GM21528 (cell line): ENCODE results near the gene ARRB1.

Experiments
- ATAC-seq: cut with Tn5 transposase; IDR thresholded peaks from one replicate; pipeline ENCODE4 v1.9.1; 2021; ENCODE audit warnings: mild to moderate bottlenecking, moderate library complexity; ENCODE audit not compliant: unreplicated experiment, low FRiP score

ARRB1 gene

DNA sequence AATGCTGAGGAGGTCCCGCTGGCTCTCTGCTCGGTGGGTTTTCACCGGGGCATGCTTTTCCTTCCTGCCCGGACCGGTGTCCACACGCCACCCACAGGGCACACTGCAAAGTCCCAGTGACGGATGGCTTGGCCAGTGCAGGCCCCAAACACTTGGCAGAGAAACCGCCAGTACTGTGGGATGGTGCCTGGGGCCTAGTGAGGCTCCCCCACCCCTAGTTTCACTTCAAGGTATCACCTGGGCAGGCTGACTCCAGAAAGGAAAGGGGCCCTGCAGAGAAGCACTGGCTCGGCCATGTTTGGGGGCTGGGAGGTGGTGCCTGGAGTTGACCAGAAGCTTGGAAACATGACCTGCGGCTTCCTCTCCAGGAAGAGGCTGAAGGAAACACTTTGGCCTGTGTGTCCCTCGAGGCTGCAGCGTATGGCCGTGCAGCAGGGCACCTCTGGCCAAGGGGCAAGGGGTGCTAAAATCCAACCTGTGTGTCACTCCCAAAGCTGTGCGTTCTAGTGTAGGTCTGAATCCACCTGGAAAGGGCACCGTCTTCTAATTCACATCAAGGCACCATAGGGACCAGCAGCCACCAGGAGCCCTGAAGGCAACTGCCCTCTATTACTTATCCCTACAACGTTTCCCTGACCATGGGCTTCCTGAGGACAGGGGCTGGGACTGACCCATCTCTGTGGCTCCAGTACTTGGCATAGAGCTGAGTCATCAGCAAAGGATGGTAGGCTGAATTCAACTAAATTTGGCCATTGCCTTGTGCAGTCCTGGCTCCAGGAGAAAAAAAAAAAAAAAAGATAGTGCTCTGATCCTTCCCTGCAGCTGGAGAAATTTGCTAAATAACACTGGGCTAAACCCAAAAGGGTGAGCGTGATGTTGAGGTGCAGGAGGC lies 88.3 kb downstream of the ARRB1 start:
- ATAC-seq, result no peak

DNA sequence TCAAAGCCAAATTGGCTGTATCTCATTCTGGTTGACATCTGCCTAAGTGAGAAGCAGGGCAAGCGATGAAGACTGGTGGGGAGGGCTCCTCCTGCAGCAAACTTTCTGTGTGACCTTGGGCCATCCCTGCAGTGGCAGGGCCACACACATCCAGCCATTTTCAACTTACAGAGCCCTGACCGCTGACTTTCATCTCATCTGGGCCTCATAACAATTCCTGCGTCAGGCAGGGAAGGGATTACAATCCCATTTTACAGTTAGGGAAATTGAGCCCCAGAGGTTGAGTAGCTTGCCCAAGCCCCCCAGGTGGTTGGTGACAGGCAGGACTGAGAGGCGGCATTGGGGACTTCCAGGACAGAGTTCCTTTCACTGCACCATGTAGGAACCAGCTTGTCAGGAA lies 89.0 kb downstream of the ARRB1 start:
- no peak for ATAC-seq

DNA sequence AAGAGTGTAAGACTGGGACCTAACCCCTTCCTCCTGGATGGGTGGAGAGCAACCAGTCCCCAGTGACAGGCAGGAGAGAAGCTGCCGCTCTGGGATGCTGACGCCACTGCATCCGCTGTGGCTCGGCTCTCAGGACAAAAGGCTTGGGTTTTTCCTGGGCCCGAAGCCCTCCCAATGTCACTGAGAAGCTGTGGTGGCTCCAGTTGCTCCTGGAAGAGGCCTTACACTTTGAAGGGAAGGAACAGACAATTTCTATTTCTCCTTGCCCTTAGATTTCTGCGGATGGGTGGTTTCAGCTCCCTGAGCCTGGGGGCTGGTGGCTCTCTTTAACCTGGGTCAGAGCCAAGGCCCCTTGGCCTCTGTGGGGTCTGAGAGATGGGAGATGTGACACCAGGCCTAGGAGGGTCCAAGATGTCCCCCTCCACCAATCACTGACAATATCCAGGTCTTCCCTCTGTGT lies 89.5 kb downstream of the ARRB1 start:
- no peak for ATAC-seq

DNA sequence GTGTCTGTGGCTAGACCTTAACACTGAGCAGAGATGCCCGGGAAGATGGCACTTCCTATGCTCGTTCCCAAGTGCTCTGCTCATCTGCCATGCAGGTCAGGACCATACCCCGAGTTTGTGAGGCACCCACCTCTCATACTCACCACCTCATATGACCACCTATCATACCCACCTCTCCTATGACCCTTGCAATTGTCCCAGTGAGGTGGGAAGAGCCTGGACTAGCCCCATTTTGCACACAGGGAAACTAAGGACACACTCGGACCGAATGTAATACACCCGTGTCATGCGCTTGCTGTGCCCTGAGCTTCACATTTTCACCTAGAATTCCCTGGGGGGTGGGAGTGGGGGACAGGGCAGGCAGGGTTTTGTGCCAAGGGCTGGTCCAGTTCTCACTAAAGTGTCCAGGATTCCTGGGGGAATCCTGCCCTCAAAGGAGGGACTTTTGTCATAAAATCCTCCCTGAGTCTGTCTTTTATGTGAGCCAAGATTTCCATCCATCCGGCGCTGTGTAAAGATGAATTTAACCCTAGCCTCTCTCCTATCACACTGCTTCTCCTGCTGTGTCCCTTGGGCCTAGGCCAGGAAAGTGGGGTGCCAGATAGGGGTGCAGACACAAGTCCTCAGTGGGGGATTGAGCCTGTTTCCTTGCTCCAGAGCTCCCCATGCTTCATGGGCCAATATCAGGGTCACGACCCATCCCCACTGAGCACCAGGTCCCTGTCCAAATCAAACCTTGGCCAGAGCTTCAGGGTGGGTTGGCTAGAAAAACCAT lies 90.9 kb downstream of the ARRB1 start:
- ATAC-seq, result no peak

DNA sequence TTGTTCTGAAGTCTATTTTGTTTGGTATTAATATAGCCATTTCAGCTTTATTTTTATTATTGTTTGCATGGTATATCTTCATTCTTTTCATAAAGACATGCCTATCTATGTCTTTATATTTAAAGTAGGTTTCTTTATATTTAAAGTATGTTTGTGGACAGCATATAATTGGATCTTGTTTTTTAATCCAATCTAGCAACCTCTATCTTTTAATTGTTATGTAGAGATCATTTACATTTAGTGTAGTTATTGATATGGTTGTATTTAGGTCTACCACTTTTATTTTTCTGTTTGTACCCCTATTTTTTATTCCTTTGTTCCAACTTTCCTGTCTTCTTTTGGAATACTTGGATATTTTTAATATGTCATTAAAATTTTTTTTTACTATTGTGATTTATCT lies 97.1 kb downstream of the ARRB1 start:
- ATAC-seq, result no peak

DNA sequence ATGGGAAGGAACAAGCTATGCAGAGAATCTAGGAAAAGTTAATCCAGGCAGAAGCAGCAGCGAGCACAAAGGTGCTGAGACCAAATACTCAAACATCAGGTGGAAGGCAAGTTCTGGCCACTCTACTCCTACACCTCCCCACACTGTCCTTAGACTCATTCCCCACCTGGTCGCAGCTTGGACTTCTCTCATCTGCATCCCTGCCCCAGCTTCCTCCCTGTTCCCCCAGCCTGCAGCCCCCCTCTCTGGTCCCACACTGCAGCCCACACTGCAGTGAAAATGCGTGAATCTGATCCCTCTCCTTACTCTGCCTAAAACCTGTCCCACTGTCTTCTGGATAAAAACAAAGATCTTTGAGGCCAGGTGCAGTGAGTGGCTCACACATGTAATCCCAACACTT lies 101.8 kb downstream of the ARRB1 start:
- ATAC-seq, result no peak

DNA sequence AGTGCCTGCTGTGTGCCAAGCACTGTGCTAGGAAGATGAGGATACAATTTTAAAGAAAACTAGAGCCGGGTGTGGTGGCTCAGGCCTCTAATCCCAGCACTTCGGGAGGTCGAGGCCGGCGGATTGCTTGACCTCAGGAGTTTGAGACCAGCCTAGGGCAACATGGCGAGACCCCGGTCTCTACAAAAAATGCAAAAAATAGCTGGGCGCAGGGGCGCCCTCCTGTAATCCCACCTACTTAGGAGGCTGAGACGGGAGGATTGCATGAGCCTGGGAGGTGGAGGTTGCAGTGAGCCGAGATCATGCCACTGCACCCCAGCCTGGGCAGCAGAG lies 102.6 kb downstream of the ARRB1 start:
- ATAC-seq, result no peak

DNA sequence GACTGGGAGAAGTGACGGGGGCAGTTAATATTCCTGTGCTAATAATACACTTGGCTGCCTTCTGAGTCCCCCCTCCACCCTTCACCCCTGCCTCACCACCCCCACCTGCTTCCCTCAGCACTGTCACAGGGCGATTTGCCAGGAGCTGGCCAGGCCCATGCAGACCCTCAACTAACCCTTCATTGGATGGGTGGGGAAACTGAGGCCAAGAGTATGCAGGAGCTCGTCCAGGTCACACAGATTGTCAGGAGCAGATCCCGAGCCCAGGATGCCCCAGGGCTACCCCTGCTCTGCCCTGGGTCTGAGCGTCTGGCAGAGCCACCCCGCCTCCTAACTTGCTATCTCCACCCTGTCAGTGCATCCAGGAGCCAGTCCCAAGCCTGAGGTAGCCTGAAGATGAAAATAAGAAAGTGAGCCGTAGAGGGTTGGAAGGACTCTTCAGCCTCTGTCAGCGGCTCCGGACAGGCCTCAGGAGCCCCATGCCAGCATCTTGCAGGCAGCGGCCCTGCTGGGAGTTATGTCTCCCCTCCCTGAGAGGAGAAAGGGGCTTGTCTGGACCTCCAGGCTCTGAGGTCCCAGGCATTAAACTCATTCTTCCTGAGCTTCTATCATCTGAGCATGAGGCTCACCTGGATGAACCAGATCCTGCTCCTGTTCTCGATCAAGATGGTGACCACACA lies 104.7 kb downstream of the ARRB1 start:
- ATAC-seq, result no peak

DNA sequence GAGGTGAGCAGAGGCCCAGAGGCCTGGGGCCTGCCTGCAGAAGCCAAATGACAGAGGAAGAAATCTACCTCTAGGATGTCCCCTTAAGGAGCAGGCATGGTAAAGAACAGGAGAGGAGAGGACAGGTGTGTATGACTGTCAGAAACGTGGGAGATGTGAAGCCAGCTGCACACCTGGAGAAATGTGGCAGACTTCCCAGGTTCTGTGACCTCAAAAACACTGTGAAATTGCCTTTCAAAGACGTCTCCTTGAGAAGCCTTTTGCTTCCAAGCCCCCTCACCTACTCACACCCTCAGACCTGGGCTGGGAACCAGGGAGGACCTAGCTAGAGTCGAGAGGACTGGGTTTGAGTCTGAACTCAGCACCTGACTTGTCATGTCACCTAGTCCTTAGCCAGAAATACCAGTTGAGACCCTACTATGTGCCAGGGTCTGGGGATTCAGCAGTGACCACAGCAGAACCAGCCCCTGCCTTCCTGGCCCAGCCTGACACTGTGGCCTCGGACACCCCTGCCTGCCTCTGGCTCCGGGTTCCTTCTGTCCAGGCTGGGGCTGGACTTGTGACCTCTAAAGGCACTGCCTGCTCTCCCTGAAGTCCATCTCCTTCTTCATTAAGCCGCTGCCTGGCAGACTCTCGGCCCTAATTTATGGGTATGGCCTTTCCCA lies 105.3 kb downstream of the ARRB1 start:
- ATAC-seq, result no peak

DNA sequence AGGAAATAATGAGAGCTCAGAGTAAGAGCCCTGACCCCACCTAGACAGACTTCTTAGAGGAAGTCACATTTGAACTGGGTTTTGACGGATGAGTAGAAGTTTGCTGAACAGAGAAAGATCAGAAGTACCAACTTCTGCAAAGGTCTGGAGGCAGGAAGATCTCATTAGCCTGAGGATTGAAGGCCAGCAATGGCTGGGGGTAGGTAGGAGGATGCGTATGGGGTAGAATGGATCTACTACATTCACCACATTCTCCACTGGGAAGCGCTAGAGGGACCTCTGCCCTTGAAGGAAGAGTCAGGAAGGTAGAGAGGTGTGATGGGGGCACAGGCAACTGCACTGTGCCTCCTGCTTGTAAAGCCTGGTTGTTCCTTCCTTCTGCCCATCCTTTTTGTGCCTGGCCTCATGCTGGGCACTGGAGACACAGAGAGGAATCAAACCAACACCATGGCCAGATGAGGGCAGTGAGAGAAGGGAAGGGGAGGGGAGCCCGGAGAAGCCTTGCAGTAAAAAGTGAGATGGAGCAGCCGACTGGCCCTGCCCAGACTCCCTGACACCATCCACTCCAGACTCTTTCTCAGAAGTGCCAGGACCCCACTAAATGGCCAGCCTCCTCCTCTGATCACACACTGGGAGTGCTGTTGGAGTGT lies 106.0 kb downstream of the ARRB1 start:
- no peak for ATAC-seq

DNA sequence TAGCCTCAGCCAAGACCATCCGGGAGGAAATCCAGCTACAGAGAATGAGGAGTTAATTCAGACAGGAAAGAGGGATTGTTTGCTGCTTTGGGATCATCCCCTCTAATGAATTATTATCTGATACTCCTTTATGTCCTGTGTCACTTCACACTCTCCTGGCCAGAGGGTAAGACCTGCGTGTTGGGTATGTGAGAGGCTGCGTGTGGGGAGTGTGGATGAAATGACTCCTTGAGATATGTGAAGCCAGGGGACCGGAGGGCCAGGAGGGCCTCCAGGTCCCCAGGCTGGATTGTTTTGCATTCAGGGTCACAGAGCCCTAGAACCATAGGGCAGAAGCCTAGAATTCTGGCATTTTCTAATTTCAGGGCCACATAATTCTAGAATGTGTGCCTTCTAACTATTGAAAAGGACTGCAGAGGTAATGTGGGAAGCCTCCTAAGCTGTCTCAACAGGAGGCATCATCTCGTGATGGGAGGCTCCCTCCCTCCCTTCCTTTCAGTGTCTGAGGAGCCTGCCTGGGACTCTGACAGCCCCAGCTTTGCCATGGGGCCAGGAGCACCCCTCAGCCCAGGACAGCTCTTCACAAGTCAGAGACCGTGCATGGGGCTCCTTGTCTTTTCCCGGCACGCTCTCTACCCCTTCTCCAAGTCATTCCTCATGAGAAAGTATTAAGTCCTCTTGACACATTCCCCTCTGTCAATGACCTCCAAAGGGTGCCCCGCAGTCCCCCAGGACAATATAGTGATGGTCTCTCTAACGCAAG lies 107.2 kb downstream of the ARRB1 start:
- ATAC-seq, result no peak

DNA sequence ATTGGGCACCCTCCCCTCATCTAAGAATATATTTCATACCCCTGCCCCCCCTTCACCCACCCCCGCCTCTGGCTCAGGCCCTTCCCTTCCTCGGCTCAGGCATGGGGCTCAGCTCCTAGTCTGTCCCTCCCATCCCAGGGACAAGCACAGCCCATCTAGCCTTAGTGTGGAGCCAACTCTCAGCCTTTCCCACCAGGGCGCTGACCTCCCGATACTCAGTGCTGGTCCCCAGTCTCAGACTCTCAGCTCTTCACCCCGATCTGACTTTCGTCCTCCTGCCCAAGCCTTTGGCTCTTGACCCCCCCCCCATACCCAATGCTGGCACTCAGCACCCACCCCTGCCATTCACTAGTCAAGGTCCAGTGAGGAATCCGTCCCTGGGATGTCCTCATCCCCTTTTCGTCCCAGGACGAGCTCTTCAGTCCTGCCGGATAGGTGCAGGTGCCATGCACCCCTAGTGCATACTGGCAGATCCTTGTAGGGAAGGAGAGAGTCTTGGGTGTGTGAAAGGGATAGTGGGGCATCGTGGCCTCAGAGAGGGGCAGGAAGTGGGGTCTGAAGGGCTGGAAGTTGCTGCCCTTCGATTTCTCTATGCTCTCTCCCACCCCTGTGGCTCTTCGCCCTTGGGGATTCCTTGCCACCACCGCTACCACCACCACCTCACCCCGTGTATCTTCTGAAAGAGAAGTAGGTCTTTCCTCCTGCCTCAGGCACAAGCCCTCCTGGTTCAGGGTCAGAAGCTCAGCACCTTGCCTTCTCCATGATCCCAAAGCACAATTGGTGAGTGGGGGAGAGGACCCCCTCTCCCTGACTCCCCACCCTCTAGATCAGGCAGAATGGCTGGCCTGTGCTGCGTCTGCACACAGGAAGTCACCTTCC lies 108.5 kb downstream of the ARRB1 start:
- no peak for ATAC-seq

DNA sequence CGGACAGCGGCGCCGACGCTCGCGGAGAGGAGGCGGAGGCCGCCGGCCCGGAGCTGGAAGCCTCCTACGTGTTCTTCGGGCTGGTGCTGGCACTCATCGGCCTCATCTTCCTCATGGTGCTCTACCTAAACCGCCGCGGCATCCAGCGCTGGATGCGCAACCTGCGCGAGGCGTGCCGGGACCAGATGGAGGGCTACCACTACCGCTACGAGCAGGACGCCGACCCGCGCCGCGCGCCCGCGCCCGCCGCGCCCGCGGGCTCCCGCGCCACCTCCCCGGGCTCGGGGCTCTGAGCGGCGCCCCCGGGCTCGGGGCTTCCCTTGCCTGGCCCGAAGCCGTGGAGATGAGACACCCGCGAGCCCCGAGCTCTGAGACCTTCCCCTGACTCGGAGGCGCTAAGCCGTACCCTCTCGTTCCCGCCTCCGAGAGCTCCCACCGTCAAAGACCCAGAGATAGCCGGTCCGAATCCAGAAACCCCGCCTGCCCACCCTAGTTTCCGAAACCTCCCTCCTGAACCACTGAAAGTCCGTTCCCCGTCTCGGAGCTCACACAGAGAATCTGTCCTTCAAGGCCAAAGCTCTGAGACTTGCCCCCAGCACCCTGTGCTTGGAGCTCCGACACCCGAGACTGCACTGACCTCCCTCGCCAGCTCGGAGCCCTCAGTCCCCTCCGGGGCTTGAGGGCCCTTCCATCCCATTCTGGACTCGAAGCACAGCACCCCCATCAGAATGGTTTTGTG lies 109.4 kb downstream of the ARRB1 start:
- ATAC-seq, result peak; percentile 20

DNA sequence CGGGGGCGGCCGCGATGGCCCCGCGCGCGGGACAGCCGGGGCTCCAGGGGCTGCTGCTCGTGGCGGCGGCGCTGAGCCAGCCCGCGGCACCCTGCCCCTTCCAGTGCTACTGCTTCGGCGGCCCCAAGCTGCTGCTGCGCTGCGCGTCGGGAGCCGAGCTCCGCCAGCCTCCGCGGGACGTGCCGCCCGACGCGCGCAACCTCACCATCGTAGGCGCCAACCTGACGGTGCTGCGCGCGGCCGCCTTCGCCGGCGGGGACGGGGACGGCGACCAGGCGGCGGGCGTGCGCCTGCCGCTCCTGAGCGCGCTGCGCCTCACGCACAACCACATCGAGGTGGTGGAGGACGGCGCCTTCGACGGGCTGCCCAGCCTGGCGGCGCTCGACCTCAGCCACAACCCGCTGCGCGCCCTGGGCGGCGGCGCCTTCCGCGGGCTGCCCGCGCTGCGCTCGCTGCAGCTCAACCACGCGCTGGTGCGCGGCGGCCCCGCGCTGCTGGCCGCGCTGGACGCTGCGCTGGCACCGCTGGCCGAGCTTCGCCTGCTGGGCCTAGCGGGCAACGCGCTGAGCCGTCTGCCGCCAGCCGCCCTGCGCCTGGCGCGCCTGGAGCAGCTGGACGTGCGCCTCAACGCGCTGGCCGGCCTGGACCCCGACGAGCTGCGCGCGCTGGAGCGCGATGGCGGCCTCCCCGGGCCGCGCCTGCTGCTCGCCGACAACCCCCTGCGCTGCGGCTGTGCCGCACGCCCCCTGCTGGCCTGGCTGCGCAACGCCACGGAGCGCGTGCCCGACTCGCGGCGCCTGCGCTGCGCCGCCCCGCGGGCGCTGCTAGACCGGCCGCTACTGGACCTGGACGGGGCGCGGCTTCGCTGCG lies 110.2 kb downstream of the ARRB1 start:
- ATAC-seq, result peak; percentile 81

DNA sequence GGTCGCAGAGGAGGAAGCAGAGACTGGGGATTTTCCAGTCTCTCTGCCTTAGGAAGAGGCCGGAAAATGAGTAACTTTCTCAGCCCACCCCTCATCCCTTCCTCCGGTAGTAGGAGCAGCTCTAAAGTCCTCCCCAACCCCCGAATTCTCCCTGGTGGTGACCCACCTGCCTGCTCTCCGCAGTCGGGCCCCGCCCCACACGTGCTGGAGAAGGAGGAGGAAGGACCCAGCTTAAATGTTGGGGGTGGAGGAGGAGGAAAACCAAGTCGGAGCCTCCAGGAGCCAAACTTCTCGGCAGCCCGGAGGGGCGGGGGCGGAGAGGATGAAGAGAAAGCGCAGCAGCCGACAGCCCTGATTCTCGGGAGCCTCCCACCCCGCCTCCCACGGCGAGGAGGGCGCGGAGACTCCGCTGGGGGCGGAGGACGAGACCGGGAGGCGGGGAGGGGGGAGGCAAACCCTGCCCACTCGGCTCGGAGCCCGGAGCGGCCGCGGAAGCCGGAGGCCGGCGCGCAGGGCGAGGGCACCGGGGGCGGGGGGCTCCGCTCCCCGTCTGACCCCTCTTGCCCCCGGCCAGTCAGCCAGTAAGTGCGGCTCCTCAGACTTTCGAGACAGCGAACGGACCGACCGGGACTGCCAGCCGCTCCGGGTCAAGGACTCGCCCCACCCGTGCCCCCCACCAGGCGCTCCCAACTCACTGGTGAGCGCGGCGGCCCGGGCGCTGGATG lies 111.0 kb downstream of the ARRB1 start, which contains the start of gene TPBGL:
Gene TPBGL, plus strand, starts transcription at position 464 of the 725 bp plus-strand sequence. CDS start 276 bp downstream, outside the sequence.
- ATAC-seq, result no peak
